Uterus (tissue), 4 donors: ENCODE measurements around the gene PHC2. TPM values are rescaled to one million over a fixed set of nuclear protein-coding genes. Genes with fewer than 3 reads are reported as not detected.

Experiments used
- DNase-seq, 2 donors: peaks; one replicate each; pipeline ENCODE4 v3.0.0-alpha.2; 2019 to 2020
- H3K27ac ChIP-seq, 2 donors: fragments of 200-600 bp; sonication (generic); 1 replicate in 1 of 2; 2 replicates in 1 of 2; pipeline ENCODE4 v1.5.1; 2016 to 2018
- H3K27me3 ChIP-seq, 2 donors: fragments of 200-600 bp; sonication (generic); one replicate each; pipeline ENCODE4 v1.5.1; 2018 to 2019; ENCODE audit warnings: control low read depth in 1 of 2
- H3K36me3 ChIP-seq, 2 donors: fragments of 200-600 bp; sonication (generic); one replicate each; pipeline ENCODE4 v1.5.1; 2019; ENCODE audit warnings: control low read depth in 1 of 2
- H3K4me1 ChIP-seq, 2 donors: fragments of 200-600 bp; sonication (generic); one replicate each; pipeline ENCODE4 v1.5.1; 2018 to 2019; ENCODE audit warnings: control low read depth in 1 of 2
- H3K4me3 ChIP-seq, 2 donors: fragments of 200-600 bp; sonication (generic); 1 replicate in 1 of 2; 2 replicates in 1 of 2; pipeline ENCODE4 v1.5.1; 2018 to 2019; ENCODE audit warnings: mild to moderate bottlenecking in 1 of 2
- H3K9me3 ChIP-seq, 2 donors: fragments of 200-600 bp; sonication (generic); one replicate each; pipeline ENCODE4 v1.5.1; 2019; ENCODE audit warnings: control low read depth in 1 of 2
- POLR2A ChIP-seq, 2 donors: fragments of 450-650 bp; IDR thresholded peaks; one replicate each; pipeline ENCODE4 v1.6.1; 2016; ENCODE audit warnings: antibody characterized with exemption in 2 of 2, mild to moderate bottlenecking in 1 of 2, moderate library complexity in 1 of 2
- intact Hi-C: fragments of 100-400 bp; cut with DNase I; formaldehyde crosslinking; loops from one replicate; pipeline ENCODE4 v1.15.1; 2023; ENCODE audit warnings: low total_unique reads
- total RNA-seq, 4 donors: library from RNA; depleted of rRNA in 3 of 4; stranded (reverse); fragments of >200 nt in 3 of 4; gene quantifications; one replicate each; pipeline versions ENCODE4 v1.1.0 to v1.2.4, GENCODE V29; 2014 to 2023
- TF ChIP-seq, protein P1 (sequence below), 4 experiments: fragments of 200-600 bp in 2 of 4; fragments of 450-650 bp in 2 of 4; sonication (generic) in 2 of 4; IDR thresholded peaks; one replicate each; pipeline ENCODE4 v1.5.1; 2016 to 2019; ENCODE audit warnings: antibody characterized with exemption in 4 of 4, mild to moderate bottlenecking in 2 of 4, moderate library complexity in 1 of 4
- donor health status: DM: yes; HTN: yes; CAD: no.

PHC2 gene
- total RNA-seq, 4 donors from 2014 or later = 51.5 to 203 (median 102) TPM

- H3K27ac ChIP-seq = no peak overlapping the region
- no peaks in the 10 kb centered on the region for H3K9me3 ChIP-seq
- no peaks in the 10 kb centered on the region for H3K36me3 ChIP-seq
- H3K4me1 ChIP-seq = peaks cover 0 to 5% of the 10 kb centered on the region in 2 donors
- DNase-seq = no peak
- no peaks in the 10 kb centered on the region for H3K27me3 ChIP-seq
- no peak overlapping the region for H3K4me3 ChIP-seq
- intact Hi-C loops = no loop called here
- TF ChIP-seq, protein P1, sequence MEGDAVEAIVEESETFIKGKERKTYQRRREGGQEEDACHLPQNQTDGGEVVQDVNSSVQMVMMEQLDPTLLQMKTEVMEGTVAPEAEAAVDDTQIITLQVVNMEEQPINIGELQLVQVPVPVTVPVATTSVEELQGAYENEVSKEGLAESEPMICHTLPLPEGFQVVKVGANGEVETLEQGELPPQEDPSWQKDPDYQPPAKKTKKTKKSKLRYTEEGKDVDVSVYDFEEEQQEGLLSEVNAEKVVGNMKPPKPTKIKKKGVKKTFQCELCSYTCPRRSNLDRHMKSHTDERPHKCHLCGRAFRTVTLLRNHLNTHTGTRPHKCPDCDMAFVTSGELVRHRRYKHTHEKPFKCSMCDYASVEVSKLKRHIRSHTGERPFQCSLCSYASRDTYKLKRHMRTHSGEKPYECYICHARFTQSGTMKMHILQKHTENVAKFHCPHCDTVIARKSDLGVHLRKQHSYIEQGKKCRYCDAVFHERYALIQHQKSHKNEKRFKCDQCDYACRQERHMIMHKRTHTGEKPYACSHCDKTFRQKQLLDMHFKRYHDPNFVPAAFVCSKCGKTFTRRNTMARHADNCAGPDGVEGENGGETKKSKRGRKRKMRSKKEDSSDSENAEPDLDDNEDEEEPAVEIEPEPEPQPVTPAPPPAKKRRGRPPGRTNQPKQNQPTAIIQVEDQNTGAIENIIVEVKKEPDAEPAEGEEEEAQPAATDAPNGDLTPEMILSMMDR (IDR thresholded peaks at IDR 0.05) = no peak
- TF ChIP-seq POLR2A (IDR thresholded peaks at IDR 0.05) = no peak
These were observed 5.8 kb upstream of the PHC2 start for GRCh38 chr1:33436557-33437285.

GRCh38 chr1:33435096-33435820 is 4.4 kb upstream of the PHC2 start:
- intact Hi-C loops = no loop called here
- H3K4me3 ChIP-seq = no peak overlapping the region
- peaks cover 1 to 5% of the 10 kb centered on the region in 2 donors for H3K4me1 ChIP-seq
- H3K27me3 ChIP-seq = no peaks in the 10 kb centered on the region
- no peak for TF ChIP-seq POLR2A (IDR thresholded peaks at IDR 0.05)
- TF ChIP-seq, protein P1 (IDR thresholded peaks at IDR 0.05) = no peak
- no peaks in the 10 kb centered on the region for H3K9me3 ChIP-seq
- H3K27ac ChIP-seq = peak overlapping the region; percentile 62 to 87
- DNase-seq = no peak
- H3K36me3 ChIP-seq = no peaks in the 10 kb centered on the region

GRCh38 chr1:33434363-33434750 is 3.5 kb upstream of the PHC2 start:
- no peak for TF ChIP-seq POLR2A (IDR thresholded peaks at IDR 0.05)
- TF ChIP-seq, protein P1 (IDR thresholded peaks at IDR 0.05) = no peak
- H3K4me1 ChIP-seq = peaks cover 5 to 10% of the 10 kb centered on the region in 2 donors
- H3K27me3 ChIP-seq = no peaks in the 10 kb centered on the region
- no peaks in the 10 kb centered on the region for H3K36me3 ChIP-seq
- H3K27ac ChIP-seq = peak overlapping the region; percentile 62 to 87
- H3K4me3 ChIP-seq = no peak overlapping the region
- intact Hi-C loops = no loop called here
- DNase-seq = no peak
- no peaks in the 10 kb centered on the region for H3K9me3 ChIP-seq

DNA sequence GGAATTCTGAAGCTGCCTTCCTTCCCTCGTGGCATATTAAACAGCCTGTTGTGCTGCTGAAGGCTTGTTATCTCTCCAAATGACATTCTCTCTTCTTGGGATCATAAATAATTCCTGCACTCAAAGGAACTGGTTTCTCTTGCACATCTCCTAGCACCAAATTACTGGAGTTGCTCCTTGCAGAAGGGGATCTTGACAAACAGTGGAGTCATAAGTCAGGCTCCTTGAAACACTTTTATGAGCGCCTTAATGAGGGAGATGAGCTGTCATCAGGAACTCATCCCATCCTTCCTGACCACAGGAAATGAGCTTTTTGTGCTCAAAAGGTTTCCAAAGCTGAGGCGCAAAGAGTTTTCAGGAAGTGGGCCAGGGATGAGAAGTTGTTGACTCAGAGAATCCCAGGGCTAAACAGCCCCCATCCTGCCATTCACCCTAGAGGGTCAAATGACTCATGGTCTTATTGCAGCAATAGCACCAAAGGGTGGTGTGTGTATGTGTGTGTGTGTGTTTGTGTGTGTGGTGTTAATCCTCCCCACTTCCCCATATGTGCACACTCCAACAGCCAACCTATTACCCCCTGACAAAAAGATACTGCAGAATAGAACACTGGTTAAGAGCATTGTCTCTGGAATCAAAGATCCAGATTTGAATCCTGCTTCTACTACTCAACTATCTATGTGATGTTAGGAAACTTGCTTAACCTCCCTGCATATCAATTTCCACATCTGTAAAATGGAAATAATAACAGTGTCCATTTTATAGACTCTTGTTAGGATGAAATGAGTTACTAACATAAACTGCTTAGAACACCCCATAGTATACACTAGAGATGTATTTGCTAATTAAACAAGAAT is 2.8 kb upstream of the PHC2 start:
- H3K9me3 ChIP-seq = no peaks in the 10 kb centered on the region
- intact Hi-C loops = no loop called here
- peak; percentile 85 to 97 for DNase-seq
- H3K4me1 ChIP-seq = peaks cover 5 to 12% of the 10 kb centered on the region in 2 donors
- H3K4me3 ChIP-seq = no peak overlapping the region
- peak overlapping the region; percentile 77 to 87 for H3K27ac ChIP-seq
- H3K27me3 ChIP-seq = no peaks in the 10 kb centered on the region
- no peaks in the 10 kb centered on the region for H3K36me3 ChIP-seq
- TF ChIP-seq, protein P1 (IDR thresholded peaks at IDR 0.05) = peak in 1 of 4 experiments; percentile 18
- TF ChIP-seq POLR2A (IDR thresholded peaks at IDR 0.05) = no peak
